ENCODE data around the gene HRH1.
A peak's percentile ranks its signal among the peaks of the same experiment; 100 is the strongest.

Gene HRH1

DNA sequence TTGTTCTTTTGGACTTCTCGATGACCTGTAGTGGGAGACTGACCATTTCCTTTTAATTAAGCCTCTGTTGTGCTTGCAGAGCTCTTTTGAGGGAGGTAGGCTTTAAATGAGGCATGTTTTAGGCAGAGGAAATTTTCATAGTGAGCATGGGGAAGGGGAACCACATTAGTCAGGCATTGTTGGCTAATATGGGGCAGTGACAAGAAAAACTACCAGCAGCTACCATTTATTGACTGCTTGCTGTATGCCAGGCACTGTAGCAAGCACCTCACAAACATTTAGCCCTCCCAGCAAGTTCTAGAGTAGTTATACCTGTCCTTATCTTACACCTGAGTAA lies 128.8 kb downstream of the HRH1 start:
- DNase-seq (ENCODE audit: low read depth): no peak

DNA sequence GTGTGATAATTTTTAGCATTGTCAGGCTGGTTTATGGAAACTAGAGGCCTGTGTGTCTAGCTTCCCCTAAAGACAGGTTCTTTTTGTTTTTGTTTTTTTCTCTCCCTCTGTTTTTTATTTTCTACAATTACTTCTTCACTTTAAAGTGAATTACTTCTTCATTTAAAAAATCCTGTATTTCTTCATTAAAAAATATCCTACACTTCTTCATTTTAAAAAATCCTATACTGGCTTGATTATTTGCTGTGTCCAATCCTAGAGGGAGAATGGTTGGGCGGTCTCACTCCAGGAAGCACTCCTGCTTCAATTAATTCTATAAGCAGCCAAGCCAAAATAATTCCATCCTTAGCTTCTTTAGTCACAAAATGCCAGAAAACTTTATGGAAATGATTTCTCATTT lies 129.7 kb downstream of the HRH1 start:
- DNase-seq (ENCODE audit: low read depth): no peak

DNA sequence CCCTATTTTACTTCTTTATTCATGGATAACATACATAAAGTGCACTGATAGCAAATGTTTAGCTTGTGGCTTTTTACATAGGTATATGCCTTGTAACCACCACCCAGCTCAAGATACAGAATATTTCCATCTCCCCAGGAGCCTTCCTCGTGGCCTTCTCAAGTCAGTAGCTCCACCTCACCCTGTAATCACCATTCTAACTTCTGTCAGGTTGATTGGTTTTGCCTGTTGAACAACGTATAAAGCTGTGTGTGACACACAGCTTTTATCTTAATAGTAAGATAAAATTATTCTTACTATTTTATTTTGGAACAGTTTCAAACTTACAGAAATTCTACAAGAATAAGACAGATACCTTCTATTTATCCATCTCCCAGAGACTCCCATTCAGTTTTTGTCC lies 131.2 kb downstream of the HRH1 start:
- no peak for DNase-seq (ENCODE audit: low read depth)

DNA sequence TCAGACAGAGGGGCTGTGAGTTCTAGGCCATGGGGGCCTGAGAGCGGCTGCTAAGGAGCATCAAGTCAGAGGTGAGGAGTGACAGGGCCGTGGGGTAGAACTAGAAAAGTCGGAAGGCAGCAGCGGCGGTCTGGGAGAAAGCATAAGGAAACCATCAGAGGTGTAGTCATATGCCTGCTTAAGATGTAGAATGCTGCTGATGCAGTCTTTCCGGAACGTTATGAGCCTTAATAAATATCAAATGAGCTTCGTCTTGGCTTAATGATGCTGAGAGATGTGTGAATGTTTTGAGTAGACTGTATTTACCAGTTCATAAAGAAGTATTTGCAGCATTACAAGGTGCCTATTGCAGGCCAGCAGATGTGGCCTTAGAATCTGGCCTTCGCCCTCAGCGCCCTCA lies 133.1 kb downstream of the HRH1 start:
- DNase-seq (ENCODE audit: low read depth): no peak

DNA sequence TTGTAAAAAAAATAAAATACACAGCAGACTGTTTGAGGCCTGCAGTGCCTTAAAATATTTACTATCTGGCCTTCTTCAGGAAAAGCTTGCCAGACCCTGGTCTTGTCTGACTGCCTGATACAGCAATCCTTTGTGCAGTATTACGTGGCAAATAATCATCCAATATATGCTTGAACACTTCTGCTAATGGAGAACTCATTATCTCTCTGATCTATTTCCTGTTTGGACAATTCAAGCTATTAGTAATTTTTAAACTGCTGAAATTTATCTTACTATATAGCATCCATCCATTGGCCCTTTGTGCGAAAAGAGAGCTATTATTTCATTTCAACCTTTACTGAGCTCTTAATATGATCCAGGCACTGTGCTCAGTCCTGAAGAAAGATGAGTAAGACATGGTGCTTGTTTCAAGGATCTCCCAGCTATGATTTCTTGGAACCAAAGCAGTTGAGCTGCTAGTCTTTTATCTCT lies 133.8 kb downstream of the HRH1 start:
- DNase-seq (ENCODE audit: low read depth): no peak

DNA sequence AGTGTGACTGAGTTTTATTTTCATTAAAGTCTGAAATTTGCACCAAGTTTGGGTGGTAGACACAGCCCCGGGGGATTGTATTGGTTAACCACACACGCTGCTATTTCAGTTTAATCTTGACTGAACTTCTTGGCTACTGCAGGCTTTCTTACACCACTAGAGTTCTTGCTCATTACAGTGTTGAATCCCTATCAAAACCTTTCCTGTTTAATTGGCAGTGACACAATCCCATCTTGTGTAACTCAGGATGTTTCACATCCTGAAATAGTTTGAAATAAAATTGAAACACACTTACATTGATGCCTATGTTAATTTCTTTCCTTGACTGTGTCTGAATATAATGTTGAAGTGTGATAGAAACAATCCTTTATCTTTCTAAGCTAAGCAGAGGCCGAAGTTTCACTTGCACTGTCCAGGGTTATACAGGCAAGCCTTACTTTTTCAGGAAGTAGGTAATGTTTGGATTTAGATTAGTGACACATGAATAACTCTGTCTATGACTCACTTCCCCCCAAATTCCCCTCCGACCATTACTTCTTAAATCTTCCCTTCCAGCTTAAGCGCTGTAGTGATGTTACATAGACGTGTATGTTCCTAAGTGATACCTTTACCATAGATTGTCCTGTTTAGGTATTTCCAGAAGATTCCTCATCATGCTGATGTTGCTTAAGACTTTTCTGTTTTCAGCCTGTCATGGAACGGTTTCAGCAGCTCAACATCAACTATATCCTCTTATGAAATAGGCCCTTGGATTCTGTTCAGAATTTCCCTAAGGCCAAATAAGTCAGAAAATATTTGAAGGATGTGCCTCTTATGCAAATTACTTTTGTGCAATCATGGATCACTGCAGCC lies 134.7 kb downstream of the HRH1 start:
- DNase-seq (ENCODE audit: low read depth): peak; percentile 91

DNA sequence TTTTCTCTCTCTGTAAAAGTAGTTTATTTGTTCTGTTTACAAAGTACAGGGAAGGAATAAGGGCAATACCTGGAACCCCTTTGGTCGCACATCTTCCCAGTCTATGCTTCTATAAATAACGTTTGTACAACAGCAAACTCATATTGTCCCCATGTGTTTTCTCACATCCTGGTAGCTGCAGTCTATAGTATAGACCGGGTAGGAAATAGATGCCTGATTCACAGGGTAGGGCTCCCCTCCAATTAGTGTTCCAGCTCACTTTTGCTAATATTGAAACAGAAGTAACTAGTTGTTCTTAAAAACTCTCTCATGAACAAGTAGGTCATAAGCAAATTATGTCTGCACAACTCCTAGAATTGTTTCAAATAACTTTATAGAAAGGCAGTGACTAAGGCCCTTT lies 135.6 kb downstream of the HRH1 start:
- no peak for DNase-seq (ENCODE audit: low read depth)

DNA sequence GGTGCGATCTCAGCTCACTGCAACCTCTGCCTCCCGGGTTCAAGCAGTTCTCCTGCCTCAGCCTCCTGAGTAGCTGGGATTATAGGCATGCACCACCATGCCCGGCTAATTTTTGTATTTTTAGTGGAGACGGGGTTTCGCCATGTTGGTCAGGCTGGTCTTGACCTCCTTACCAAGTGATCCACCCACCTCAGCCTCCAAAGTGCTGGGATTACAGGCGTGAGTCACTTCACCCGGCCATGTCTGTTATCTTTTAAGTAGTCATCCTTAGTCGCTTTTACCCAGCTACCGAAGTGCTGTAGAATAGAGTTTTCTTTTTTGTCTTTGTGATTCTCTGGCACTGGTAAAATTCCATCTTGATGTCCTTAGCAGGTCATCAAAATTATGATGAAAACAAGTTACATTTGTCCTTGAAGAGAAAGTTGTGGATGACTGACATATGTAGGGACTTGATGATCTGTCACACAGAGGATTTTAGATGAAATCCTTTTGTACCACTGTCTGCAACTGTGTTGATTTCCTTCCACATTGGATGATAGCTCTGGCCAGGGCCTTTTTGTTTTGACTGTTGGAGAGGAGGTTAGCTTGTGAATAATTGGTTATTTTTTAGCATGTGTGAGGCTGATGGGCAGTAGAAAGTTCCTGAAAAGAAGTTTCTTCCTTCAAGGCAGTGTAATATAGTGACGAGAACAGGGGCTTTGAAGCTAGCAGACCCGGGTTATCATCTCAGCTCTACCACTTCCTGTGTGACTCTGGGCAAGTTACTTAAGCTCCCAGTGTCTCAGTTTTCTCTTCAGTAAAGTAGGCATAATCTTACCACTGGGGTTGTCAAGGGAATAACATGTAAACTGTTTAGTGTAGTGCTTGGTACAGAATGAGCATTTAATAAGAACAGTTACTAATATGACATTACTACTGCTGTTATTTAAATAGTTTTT lies 136.7 kb downstream of the HRH1 start:
- peak; percentile 51 for DNase-seq (ENCODE audit: low read depth)

DNA sequence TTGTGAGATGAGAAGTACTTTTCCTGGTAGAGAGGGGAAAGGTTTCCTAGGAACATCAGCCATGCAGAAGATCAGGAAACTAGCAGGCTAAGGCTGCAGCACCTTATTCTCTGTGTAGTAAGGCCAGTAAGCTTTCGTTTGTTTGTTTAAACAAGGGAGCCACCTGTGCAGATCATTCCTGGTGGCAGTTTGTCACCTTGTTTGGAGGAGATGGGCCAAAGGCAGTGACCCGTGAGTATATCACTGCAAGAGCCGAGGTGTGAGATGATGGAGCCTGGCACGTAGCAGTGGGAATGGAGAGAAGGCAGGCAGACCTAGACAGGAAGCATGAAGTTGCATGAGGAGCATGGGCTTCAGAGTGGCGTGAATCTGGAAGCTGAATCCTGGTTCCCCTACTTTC lies 137.5 kb downstream of the HRH1 start:
- DNase-seq (ENCODE audit: low read depth): no peak

DNA sequence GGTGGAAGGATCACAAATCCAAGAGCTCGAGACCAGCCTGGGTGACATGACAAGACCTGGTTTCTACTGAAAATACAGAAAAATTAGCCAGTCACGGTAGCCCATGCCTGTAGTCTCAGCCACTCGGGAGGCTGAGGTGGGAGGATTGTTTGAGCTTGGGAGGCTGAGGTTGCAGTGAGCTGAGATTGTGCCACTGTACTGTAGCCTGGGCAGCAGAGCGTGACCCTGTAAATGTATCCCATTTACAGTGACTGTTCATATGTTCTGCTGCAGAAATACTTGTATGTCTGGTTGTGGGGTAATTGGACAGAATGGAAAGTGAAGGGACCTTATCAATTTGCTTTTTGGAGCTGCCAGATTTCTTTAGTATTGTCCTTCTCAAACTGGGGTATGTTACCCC lies 142.8 kb downstream of the HRH1 start:
- no peak for DNase-seq (ENCODE audit: low read depth)

DNA sequence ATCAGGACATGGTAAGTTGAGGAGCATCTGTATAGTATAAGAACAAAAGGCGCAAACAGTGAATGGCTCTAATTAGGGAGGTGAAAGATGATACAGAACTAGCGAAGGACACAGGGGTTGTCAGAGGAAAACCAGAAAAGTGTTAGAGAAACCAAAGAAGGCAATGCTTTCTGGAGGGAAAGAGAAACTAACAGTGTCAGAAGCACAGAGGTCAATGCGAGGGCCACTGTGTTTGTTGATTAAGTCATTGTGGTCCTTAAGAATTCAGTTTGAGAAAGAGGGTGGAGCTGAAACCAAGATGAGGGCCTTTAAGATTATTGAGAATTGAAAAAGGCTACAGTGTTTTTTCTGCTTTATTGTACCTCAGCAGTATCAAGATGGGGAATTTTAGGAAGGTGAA lies 146.7 kb downstream of the HRH1 start:
- no peak for DNase-seq (ENCODE audit: low read depth)

DNA sequence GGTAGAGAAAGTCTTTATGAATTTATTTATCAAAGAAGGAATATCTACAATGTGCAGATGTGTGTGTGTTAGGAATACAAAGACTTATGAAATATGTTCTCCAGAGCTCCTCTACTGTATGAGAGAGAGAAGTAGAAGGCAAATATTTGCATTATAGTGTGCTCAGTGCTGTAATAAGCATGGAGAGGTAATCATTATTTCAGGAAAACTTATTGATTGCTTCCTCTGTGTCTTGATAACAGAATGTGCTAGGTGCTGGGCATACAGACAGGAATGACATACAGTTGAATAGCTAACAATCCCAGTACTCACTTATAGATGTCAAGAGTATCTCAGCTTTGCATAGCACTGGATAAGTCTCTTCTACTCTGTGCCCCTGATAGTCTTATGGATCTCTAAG lies 148.2 kb downstream of the HRH1 start:
- DNase-seq (ENCODE audit: low read depth): no peak

DNA sequence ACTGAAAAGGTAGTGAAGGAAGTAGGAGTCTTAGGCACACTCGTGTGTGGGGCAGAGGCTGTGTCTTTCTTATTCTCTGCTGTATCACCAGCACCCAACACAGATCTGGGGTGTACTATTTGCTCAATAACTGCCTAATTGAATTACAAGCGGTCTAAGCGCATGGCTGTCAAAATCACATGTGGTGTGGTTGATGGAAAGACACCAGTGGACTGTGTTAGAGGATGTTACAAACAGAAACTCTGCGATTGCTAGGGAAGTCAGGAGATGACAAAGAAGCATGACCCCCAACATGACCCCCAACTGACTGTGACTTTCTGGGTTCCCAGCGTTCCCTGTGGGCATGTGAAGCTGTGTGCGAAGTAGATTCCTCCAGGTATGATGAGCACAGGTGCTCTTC lies 149.9 kb downstream of the HRH1 start:
- no peak for DNase-seq (ENCODE audit: low read depth)

DNA sequence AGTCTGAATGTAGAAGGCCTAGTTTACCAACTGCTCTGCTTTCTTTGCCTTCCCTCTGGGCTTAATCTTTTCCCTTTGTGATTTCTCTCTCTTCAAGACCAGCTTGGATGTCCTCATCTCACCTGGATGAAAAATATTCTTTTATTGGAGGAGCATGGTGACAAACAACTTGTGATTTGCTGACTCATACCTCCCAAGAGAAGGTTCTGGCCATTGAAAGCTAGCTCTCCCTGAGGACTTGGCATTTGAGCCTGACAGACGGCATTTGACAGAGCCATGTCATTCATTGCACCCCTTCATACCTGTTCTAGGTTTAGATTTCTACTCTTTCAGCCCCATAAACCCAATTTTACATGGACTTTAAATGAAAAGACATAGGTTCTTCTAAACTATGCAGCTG lies 151.2 kb downstream of the HRH1 start:
- DNase-seq (ENCODE audit: low read depth): no peak

DNA sequence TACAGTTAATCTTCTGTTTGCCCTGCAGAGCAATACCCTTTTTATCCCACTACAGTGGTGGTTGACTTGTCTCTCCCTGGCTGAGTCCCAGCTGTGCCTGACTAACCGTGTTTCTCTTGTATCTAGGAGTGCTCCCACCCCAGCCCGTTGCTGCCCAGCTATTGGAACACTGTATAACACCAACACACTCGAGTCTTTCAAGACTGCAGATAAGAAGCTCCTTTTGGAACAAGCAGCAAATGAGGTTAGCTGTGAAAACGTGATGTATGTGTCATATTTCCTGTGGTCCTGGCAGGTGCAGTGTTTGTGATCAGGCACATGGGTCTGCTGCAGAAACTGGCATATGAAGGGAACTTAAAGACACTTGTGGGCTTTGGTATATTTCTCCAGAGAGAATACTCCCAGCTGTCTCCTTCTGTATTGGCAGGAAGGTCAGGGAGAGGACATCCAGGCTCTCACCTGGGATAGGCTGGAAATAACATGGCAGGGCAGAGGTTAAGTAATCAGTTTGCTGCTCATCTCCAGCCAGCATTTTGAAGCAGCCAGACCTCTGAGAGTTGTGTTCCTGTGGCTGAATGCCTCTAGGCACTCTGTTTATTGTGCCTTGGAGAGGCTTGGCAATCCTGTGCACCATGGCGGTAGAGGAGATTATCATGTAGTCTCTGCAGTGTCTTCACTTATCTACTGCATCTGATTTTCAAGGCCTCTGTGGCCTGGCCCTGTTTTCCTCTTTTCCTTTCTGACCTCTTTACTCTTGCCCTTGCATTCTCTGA lies 152.7 kb downstream of the HRH1 start:
- DNase-seq (ENCODE audit: low read depth): no peak

DNA sequence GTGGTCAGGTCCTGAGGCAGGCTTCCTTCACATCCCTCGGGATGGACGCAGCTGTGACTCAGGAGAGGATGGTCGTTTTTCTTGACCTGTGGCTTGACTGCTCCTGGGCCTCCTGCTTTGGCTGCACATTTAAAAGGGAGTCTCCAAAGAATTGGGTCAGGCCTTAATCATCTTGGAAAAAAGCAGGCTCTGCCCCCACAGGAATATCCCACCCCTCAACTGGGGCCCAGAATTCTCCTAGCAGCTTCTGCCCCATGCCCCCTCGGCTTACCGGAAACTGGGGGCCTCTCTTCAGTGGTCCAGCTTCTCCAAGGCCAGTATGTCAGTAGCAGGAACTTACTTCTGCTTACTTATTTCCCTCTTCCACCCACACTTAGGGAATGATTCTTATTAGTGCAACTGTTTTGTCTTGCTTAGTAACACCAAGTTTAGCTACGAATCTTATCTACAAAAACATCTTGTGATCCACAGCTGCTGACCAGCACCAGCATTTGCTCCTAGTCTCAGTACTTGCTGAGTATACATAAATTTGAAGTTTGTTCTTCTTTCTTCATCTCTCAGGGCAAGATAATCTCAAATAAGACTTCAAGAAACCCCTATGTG lies 153.6 kb downstream of the HRH1 start:
- DNase-seq (ENCODE audit: low read depth): no peak

DNA sequence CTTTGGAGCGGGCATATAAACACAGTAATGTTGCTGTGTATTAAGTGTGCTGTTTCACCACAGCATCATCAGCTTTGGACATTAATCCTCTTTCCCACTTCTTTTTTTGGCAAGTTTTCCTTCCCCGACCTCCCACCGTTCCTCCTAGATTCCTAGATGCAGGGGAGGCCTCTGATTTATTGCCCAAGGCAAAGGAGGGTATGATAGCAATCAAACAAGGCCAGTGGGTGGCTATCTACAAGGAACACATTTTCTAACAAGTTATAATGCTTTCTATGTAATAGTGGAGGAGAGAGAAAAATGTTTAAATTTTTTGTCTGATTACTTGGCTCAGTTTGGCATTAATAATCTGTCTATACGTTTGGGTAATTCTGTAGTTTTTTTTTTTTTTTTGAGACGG lies 156.0 kb downstream of the HRH1 start:
- DNase-seq (ENCODE audit: low read depth): no peak

DNA sequence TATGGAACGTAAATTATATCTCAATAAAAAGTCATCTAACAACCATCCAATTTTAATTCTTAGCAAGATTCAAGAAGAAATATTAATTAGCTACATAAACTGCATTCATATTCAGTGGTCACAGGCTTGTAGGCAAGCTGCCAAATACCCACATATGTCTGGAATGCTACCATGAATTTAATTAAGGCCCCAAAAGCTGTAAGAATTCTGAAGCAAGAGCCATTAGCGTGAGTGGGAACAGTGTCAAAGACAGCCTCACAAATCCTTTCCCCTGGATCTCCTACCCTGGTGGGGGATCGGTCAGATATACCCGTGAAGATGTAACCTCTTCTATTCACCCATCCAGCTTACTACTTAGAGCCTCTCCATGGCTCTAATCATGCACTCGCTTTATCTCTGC lies 157.9 kb downstream of the HRH1 start:
- DNase-seq (ENCODE audit: low read depth): no peak

Measured in HS-27A (cell line).